ENCODE results near the gene CARNS1.

- TF ChIP-seq CTCF (IDR thresholded peaks at IDR 0.05; ENCODE audit: insufficient read depth, low read depth, low read length), result no peak
- no peak for TF ChIP-seq EZH2 (IDR thresholded peaks at IDR 0.05; ENCODE audit: insufficient read depth, low read length)
These were observed 21.5 kb upstream of the CARNS1 start for GRCh38 chr11:67393990-67394389.

All from astrocyte (in vitro differentiated cells and primary cell).